Forelimb muscle (tissue), 1 donor: ENCODE results near the gene PSMC4. TPM values are rescaled to one million over a fixed set of nuclear protein-coding genes. Genes with fewer than 3 reads are reported as not detected.
"Not testable (repeated sequence)": the region's sequence is repeated elsewhere in the genome, so short reads cannot be mapped to it uniquely, and the experiment has no call there.

Experiments
- DNase-seq: peaks from one replicate; pipeline ENCODE4 v3.0.0-alpha.2; 2013; ENCODE audit warnings: low read depth
- polyA plus RNA-seq: library from polyadenylated mRNA; unstranded; fragments of 120-200 nt; gene quantifications from one replicate; pipeline ENCODE4 v1.2.1, GENCODE V29; 2013; ENCODE audit not compliant: insufficient read length

The PSMC4 gene
- polyA plus RNA-seq, 1 donor, result 54.5 TPM

DNA sequence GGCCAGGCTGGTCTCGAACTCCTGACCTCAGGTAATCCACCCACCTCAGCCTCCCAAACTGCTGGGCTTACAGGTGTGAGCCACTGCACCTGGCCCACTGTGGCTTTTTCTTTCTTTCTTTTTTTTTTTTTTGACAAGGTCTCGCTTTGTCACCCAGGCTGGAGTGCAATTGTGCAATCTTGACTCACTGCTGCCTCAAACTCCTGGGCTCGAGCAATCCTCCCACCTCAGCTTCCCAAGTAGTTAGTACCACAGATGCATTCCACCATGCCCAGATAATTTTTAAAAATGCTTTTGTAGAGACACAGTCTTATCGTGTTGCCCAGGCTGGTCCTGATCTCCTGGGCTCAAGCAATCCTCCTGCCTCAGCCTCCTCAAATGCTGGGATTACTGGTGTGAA is 24.4 kb upstream of the PSMC4 start:
- DNase-seq, result no peak

DNA sequence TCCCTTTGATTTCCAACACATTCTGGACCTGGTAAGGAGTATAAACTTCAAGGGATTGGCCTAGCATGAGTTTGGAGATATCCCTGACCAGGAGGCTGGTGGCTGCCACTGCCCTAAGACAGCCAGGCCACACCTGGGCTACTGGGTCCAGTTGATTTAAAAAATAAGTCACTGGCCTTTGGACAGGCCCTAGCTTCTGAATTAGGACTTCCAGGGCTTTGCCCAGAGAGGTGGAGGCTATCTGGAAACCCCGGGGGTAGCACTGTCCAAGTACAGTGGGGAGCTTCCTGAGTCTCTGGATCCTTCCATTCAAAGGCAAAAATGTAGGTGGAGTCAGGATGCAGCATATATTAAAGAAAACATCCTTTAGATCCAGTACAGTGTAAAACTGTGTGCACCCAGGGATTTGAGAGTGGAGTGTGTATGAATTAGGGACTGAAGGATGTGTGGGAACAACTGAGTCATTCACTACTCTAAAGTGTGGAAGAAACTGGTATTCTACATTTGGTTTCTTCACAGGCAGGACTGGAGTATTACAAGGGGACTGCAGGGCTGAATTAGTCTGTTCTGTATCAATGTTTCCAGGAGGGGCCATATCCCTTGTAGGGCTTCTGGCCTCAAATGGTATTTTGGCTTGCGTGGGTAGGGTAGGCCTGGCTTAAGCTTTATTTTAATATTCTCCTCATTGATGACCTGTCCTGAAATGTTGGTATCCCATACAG is 21.8 kb upstream of the PSMC4 start:
- no peak for DNase-seq

DNA sequence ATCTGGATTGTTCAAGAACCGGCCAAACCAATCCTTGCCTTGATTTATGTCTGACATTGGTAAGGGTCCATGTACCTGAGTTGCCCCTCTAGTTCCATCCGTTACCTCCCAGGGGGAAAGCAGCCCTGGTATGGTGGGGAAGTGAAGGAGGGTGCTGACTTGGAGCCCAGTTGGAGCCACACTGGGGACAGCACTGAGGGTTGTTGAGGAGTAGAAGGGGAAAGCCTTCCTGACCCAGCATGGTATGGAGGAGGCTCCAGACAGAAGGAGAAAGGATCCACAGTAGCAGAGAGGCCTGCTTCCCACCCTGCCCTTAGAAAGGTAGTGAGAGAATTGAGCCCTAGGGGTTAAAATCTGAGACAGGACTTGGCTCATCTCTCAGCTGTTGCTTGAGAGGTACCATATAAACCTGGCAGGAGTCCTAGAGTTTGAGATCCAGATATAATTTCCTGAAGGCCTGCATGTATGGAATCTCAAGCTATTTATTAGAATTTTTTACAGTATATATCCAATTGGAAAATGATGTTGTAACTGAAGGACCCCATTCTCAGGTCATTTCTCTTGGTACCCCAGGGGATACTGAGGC is 19.8 kb upstream of the PSMC4 start:
- DNase-seq, result no peak

DNA sequence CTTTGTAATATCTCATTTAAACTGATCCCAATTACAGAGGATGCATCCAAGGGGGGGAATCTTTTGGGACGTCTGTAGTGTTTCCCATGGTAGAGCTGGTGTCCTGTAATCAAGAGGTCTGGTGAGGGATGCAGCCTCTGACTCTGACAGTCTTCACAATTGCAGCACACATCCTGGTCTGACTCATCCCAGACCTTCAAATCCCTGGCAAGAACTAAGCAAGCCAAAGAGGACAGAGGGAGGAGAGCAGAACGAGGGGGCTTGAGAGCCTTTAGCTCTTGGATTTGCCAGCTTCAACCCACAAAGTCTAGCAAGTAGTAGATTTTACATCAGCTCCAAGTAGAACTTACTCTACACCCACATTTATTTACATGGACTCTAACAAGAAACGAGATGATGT is 19.3 kb upstream of the PSMC4 start:
- DNase-seq, result no peak

DNA sequence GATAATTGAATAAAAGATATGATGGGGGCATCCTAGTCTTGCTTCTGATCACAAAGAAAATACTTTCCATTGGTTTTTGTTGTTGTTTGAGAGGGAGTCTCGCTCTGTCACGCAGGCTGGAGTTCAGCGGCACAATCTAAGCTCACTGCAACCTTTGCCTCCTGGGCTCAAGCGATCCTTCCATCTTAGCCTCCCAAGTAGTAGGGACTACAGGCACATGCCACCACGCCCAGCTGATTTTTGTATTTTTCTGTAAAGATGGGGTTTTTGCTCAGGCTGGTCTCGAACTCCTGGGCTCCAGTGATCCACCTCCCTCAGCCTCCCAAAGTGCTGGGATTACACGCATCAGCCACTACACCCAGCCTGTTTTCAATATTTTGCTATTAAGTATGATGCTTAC is 17.1 kb upstream of the PSMC4 start:
- DNase-seq, result no peak

DNA sequence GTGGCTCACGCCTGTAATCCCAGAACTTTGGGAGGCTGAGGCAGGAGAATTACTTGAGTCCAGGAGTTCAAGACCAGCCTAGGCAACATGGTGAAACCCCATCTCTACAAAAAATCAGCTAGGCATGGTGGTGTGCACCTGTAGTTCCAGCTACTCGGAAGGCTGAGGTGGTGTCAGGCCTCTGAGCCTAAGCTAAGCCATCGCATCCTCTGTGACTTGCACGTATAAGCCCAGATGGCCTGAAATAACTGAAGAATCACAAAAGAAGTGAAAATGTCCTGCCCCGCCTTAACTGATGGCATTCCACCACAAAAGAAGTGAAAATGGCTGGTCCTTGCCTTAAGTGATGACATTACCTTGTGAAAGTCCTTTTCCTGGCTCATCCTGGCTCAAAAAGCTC is 13.1 kb upstream of the PSMC4 start:
- DNase-seq, result not testable (repeated sequence)

DNA sequence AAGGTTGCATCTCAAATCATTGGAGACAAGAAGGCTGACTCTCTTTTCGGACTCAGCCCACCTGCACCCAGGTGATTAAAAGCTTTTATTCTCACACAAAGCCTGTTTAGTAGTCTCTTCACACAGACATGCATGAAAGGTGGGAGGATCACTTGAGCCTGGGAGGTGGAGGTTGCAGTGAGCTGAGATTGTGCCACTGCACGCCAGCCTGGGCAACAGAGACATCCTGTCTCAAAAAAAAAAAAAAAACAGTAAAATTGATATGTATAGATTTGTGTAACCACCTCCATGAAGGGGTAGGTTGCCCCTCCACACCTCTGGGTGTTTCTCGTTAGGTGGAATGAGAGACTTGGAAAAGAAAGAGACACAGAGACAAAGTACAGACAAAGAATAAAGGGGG is 12.0 kb upstream of the PSMC4 start:
- DNase-seq, result not testable (repeated sequence)

DNA sequence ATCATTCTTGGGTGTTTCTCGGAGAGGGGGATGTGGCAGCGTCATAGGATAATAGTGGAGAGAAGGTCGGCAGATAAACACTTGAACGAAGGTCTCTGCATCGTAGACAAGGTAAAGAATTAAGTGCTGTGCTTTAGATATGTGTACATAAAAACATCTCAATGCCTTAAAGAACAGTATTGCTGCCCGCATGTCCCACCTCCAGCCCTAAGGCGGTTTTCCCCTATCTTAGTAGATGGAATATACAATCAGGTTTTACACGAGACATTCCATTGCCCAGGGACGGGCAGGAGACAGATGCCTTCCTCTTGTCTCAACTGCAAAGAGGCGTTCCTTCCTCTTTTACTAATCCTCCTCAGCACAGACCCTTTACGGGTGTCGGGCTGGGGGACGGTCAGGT is 11.6 kb upstream of the PSMC4 start:
- not testable (repeated sequence) for DNase-seq

DNA sequence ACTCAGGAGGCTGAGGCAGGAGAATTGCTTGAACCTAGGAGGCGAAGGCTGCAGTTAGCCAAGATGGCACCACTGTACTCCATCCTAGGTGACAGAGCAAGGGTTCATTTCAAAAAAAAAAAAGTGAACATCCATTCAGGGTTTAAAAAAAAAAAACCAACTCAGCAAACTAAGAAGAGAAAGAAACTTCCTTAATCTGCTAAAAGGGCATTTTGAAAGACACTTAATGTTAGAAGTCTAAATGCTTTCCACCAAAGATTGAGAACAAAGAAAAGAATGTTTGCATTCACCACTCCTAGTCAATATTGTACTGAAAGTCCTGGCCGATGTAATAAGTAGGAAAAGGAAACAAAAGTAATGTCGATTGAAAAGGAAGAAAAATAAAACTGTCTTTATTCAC is 7.1 kb upstream of the PSMC4 start:
- no peak for DNase-seq

DNA sequence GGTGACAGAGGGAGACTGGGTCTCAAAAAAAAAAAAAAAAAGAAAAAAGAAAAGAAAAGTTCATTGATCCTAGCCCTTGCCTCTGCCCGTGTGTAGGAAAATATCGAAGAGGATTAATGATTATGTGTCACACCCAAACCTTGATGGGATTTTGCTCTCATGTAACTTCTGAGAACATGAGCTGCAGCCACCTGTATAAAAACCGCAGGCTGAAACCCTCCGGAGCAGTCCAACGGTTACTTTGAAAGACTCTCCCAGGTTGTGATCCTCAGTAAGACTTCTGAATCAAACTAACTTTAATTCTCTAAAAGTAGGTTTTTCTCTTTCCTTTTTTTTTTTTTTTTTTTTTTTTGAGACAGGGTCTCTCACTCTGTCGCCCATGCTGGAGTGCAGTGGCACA is 4.3 kb upstream of the PSMC4 start:
- DNase-seq, result no peak

DNA sequence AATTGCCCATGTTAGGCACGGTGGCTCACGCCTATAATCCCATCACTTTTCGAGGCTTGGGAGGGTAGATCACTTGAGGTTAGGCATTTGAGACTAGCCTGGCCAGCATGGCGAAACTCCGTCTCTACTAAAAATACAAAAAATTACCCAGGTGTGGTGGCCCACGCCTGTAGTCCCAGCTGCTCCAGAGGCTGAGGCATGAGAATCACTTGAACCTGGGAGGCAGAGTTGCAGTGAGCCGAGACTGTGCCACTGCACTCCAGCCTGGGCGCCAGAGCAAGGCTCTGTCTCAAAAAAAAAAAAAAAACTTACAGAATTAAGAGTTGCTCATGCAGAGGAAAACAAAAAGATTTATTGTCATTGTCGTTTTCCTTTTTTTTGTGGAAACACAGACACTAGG is 3.4 kb upstream of the PSMC4 start:
- DNase-seq, result no peak

DNA sequence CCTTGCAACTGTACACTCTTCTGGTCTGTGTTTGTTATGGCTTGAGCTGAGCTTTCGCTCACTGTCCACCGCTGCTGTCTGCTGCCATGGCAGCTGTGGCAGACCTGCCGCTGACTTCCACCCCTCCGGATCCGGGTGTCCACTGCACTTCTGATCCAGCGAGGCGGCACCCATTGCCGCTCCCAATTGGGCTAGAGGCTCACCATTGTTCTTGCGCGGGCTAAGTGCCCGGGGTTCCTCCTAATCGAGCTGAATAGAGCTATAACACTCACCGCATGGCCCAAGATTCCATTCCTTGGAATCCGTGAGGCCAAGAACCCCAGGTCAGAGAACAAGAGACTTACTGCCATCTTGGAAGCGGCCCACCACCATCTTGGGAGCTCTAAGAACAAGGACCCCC is 2.2 kb upstream of the PSMC4 start:
- no peak for DNase-seq

DNA sequence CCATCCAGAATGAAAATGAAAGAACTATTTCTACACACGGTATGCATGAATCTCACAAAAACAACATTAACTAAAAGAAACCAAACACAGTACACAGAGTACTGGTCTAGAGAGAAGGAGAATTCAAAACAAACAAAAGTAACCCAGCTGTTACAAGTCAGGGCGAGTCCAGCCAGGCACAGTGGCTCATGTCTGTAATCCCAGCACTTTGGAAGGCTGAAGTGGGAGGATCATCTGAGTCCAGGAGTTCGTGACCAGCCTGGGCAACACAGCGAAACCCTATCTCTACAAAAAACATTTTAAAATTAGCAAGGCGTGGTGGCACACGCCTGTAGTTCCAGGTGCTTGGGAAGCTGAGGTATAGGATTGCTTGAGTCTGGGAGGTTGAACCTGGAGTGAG is 1.7 kb upstream of the PSMC4 start:
- DNase-seq, result no peak

DNA sequence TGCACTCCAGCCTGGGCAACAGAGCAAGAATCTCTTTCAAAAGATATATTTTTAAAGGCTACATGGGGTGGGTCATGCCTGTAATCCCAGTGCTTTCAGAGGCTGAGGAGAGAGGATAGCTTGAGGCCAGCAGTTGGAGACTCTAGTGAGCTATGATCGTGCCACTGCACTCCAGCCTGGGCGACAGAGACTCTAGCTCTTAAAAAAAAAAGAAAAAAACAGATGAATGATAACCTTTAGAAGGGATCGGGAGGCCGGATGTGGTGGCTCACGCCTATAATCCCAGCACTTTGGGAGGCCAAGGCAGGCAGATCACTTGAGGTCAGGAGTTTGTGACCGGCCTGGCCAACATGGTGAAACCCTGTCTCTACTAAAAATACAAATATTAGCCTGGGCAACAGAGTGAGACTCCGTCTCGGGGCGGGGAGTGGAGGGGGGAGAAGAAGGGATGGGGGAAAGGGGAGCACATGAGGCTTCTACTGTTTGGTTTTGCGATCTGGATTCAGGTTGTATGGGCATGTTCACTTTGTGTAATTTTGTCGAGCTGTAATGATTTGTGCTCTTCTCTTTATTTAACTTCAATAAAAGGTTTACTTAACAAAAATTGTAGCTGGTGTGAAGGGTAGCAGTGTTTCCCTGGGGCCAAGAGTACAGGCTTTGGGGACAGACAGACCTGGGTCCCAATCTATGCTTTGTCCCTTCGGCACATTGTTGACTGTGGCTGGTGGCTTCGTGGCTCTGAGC is 1.1 kb upstream of the PSMC4 start:
- no peak for DNase-seq

DNA sequence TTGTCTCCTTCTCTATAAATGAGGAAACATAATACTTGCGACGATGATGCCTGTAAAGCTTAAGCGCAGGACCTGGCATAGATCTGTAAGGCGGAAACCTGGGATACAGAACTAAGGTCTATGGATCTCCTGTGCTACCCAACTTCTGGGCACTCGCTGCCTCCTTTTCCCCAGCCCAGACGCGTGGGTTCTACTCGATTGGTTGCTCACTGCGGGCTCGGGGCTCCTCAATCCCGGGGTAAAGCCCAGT is 615 bp upstream of the PSMC4 start:
- DNase-seq, result no peak

DNA sequence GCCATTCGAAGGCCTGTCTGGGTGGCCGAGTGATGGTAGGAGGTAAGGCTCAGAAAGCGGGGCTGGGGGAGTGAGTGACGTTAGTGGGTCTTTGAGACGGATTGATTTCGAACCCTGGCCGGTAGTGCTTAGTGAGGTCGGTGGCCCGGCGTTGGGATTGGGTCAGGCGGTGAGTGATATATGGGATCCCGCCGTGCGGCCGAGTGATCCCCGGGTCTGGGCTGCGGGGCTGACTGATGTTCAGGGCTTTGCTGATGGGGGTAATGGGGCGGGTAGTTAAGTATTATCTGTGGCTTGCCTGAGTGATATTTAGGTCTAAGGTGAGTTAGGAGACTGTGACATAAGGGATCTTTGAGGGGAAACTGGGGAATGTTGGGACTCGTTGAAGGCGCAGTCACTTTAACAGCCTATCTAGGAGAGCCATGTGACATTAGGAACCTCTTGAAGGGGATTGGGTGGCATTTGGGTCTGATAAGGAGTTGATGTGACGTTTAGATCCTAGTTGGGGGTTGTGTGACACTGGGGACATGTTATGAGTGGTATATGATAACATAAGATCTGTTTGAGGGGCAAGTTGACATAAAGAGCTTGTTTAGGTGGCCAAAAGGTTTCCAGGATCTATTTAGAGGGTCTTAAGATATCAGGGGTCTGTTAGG is 543 bp downstream of the PSMC4 start:
- DNase-seq, result no peak

DNA sequence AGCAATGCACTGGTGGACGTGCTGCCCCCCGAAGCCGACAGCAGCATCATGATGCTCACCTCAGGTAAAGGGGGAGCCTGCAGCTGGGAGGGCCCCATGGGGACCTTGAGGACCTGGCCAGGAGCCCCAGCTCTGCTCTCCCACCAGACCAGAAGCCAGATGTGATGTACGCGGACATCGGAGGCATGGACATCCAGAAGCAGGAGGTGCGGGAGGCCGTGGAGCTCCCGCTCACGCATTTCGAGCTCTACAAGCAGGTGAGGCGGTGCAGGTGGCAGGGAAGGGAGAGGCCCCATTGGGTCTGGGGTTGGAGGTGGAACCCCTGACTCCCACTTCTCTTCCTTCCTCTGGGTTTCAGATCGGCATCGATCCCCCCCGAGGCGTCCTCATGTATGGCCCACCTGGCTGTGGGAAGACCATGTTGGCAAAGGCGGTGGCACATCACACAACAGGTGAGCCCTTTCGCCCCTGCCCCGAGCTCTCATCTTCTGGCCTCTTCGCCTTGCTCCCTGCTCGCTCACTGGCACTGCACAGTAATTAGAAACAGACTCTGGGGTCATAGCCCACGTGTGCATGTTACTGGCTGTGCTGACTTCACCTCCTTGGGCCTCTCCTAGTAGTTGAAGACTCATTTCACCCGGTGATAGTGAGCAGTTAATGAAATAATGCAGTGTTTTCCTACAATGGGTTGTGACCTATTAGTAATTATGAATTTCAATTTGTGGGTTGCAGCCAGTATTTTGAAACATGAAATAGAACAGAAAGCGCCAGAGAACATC is 3.6 kb downstream of the PSMC4 start:
- no peak for DNase-seq

DNA sequence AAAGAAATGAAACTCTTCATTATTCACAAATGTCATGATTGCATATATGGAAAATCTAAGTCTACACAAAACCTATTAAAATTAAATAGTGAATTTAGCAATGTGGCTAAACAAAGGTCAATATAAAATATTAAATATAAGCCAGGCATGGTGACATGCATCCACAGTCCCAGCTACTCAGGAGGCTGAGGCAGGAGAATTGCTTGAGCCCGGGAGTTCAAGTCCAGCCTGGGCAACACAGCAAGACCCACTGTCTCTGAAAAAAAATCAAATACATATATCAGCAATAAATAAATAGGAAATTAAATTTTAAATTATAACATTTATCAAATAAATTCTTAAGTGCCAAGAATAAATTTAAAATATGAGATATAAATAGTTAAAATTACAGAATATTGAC is 11.9 kb downstream of the PSMC4 start:
- no peak for DNase-seq

DNA sequence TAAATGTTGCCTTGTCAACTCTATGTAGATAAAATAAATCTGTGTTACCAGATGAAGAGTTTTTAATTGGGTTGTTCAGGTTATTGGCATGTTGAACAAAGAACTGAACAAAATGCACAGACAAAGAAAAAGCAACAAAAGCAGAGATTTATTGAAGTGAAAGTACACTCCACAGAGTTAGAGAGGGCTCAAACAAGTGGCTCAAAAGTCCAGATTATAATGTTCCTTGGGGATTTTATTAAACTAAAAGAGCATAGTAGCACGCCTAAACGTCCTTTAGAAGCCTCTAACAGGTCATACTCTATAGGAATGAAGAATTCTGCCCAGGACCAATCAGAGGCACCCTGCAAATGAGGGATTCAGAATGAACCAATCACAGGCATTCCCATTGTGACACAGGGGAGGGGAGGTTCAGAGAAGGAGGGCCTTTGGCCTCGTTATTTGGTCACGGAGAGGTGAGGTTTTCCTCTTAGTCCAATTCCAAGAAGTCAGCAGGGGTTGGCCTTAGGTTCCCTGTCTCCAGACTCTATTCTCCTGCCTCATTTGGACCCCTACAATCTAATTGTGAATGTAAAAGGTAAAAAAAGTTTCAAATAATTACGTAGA is 12.8 kb downstream of the PSMC4 start:
- DNase-seq, result no peak

DNA sequence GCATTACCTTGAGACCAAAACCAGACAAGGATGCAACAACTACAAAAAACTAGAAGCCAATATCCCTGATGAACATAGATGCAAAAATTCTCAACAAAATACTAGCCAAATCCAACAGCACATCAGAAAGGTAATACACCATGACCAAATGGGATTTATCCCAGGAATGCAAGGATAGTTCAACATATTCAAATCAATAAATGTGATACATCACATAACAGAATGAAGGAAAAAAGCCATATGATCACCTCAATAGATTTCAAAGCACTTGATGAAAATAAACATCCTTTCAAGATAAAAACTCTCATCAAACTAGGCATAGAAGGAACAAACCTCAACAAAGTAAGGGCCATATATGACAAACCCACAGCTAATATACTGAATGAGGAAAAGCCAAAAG is 15.7 kb downstream of the PSMC4 start:
- no peak for DNase-seq

DNA sequence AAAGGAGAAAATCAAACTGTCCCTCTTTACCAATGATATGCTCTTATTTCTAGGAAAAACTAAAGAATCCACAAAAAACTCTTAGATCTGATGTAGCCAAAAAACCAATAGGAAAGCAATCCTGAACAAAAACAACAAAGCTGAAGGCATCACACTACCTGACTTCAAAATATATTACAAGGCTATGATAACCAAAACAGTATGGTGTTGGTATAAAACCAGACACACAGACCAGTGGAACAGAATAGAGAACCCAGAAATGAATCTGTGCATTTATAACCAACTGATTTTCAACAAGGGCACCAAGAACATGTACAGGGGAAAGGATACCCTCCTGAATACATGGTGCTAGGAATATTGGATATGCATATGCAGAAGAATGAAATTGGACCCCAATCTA is 16.2 kb downstream of the PSMC4 start:
- DNase-seq, result no peak

DNA sequence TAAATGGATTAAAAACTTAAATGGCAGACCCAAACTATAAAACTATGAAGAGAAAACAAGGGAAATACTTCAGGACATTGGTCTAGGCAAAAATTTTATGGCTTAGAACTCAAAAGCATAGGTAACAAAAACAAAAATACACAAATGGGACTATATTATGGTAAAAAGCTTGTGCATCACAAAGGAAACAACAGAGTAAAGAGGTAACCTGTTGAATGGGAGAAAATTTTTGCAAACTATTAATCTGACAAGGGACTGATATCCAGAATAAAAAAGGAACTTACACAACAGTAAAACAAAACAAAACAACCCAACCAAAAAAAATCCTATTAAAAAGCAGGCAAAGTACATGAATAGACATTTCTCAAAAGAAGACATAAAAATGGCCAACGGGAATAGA is 16.6 kb downstream of the PSMC4 start:
- DNase-seq, result no peak
